NCI-H1694 (cell line): ENCODE measurements around the gene PYGL.
"Not testable (repeated sequence)": the region's sequence is repeated elsewhere in the genome, so short reads cannot be mapped to it uniquely, and the experiment has no call there.

Source experiments
- DNase-seq: peaks from one replicate; lab custom pipeline; 2025; lab: John Stamatoyannopoulos, UW

The PYGL gene

DNA sequence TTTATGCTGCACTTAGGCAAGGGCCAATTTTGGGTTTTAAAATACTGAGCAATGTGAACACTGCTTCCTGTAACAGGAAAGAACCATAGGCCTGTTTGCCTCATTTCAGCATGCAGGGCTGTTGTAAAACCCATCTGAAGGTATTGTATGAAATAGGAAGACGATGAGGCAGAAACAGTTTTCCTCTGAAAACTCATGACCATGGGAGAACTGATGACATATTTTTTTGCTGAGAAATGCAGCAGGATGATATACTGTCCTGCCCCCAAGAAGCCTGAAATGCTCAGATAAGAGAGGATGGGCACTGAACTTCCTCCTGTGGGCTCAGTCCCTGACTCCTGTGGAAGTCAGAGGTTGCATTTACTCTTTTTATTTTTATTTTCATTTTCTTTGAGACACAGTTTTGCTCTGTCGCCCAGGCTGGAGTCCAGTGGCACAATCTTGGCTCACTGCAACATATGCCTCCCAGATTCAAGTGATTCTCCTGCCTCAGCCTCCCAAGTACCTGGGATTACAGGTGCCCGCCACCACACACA, 17.4 kb downstream of the PYGL start:
- DNase-seq: no peak

DNA sequence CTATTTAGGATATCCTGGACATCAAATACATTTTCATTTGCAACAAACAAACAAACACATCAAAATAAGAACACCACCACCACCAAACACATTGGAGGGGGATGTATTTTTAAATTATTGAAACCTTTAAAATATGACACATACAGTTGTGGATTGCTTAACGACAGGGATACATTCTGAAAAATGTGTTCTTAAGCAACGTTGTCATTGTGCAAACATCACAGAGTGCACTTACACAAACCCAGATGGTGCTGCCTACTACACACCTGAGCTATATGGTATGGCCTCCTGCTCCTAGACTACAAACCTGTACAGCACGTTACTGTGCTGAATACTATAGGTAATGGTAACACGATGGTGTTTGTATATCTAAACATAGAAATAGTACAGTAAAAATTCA, 19.4 kb downstream of the PYGL start:
- no peak for DNase-seq

DNA sequence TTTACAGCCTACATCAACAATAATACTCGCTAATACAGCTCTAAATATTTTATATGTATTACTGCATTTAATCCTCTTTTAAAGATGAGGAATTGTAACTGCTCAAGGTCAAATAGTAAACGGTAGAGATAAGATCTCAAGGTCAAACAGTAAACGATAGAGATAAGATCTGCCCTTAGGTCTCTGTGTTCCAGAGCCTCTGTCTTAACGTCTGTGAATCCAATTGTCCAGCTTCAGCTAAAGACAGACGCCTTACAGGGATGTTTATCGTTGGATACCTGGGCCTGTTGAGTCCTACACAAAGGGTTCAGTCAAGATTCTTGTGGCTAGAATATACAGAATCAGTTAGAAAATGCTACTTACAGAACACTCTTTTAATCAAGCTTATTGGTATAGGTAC, 20.0 kb downstream of the PYGL start:
- DNase-seq: no peak

DNA sequence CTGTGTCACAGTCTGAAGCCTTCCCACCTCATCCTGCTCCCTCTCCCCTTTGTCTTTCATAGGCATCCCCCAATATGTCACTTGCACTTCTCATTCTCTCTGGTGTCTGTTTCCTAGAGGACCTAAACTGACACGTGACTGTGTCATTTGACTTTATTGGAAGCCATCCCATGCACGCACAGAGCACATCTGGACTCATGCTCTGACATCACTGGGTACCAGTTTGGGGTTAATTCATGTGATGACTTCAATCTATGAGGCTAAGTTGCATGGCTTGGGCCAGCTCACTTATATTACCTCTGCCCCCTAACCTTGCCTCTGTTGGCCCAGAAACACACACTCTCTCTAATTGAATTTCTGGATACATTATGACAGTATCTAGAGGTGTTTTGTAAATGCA, 21.5 kb downstream of the PYGL start:
- DNase-seq: no peak

DNA sequence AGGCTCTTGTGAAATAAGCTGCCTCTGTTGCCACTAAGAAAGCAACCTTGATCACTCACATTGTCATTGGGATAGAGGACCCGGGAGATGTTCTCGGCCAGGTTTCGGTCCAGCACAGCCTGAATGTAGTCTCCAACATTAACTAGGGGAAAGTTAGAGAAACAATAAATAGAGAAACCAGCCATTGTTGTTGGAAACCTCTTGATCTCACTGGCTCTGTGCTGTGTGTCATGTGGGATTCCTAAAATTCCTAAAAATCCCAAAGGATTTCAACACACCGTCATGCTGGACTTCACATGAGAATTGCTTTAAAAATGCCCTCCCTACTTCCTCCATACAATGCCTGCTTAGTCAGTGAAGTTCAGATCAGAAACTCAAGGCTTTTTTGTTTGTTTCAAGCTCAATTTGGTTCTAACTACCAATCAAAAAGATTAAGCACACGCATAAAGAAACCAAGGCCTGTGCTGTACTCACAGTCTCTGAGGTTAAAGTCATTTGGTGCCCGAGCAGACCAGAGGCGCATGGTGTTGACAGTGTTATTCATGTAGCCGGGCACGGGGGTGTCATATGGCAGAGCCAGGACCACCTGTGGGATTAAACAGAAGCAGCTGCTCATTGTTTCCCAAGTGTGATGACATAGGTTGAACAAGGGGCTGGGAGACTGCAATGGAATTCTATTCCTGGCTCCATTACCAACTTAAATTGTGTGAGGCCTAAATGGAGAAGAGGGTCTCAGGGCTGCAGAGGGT, 23.6 kb downstream of the PYGL start:
- DNase-seq: peak; percentile 9

DNA sequence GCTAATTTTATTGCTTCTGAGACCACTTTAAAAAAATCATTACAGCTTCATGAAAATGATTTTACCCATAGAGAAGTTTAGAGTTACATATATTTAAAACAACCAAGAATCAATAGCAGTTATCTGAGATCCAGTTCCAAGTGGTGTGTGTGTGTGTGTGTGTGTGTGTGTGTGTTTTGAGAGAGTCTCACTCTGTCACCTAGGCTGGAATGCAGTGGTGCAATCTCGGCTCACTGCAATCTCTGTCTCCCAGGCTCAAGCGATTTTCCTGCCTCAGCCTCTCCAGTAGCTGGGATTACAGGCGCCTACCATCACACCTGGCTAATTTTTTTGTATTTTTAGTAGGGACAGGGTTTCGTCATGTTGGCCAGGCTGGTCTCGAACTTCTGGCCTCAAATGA, 24.8 kb downstream of the PYGL start:
- DNase-seq: not testable (repeated sequence)

DNA sequence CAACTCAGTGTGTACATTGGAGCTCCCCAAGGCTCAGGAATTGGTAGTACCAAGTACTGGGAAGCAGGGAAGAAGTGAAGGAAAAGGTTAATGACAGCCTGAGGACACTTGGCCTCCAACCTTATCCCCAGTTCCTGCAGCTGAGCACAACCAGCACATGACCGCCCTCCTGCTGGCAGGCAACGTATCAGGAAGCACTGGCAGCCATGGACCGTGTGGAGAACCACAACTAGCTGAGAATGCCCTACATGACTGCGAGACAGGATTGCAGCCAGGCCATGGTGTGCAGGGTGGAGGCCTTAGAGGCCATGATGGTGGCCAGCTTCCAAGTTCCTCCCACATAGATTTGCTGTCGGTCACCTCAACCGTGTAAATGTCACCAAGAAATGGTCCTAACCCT, 26.8 kb downstream of the PYGL start:
- DNase-seq: no peak

DNA sequence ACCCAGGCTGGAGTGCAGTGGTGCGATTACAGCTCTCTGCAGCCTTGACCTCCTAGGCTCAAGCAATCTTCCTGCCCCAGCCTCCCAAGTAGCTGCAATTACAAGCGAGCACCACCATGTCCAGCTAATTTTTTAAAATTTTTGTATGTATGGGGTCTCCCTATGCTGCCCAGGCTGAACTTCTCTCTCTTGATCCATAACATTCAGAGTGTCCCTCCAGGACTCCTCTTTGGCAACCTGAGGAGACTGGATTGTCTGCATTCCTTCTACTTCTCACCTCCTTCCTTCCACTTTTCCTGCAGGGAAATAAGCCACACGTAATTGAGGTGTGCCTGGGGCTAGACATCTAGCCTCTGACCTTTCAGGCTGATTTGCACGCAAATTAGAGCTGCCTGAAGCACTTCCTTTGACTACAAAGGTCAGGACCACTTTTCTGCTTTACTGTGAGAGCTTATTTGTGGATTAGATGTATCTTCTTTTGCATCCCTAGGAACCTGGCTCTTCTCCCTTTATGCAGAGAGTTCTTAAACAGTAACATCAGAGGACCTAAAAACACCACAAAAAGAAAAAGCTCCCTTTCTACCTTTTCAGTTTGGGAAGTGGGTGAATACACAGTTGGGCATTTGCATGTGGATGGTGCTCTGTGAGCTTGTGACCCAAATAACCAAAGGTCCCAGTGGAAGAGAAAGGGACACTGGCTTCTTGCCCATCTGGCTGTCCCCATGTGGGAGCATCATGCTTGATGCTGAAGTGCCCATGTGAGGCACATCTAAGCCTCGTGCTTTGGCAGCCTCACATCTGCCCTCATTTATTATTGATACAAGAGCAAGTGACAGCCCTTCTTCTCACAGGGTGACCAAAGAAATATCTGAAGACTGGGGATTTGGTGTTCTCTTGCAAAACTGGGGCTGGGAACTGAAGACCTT, 33.5 kb downstream of the PYGL start:
- no peak for DNase-seq

DNA sequence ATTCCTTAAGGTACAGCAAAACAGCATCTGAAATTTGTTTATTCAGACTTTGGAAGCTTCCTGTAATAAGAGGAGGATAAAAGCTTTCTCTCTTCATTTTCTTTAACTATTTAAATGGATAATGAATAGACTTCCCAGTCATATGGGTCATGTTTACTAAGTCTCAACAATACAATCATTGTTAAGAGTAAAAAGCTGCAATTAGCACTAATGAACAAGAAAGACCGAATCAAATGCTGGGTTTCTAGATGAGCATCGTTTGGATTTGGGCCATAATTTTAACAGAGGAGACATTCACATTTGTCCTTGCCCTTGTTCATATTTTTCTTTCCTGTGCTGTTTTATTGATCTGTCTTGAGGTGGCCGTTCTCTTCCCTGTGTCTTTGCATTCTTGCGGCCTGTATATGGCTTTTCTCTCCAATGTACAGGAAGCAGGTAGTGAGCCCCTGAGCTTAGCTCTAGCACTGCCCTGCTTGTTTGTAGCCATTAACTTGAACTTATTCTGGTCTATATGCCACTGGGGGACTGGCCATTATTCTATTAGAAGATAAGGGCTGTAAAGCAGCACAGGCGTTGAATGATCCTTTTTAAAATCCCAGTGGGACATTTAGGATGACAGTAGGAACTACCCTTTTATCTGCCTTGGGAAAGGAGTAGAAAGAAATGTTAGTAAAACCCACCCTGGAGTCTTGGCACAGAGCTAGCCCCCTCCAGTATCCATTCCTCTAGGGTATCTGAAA, 37.8 kb downstream of the PYGL start:
- no peak for DNase-seq

DNA sequence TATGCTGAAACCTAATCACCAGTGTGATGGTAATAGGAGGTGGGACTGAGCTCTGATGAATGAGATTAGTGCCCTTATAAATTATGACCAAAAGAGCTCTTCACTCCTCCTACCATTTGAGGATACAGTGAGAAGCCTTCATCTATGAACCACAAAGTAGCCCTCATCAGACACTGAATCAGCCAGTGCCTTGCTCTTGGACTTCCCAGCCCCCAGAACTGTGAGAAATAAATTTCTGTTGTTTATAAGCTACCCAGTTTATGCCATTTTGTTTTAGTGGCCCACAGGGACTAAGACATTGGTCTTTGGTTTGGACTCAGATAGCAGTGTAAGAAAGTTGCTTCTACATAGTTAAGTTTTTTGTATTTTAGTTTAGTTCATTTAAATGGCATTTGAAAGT, 39.6 kb downstream of the PYGL start:
- DNase-seq: no peak

DNA sequence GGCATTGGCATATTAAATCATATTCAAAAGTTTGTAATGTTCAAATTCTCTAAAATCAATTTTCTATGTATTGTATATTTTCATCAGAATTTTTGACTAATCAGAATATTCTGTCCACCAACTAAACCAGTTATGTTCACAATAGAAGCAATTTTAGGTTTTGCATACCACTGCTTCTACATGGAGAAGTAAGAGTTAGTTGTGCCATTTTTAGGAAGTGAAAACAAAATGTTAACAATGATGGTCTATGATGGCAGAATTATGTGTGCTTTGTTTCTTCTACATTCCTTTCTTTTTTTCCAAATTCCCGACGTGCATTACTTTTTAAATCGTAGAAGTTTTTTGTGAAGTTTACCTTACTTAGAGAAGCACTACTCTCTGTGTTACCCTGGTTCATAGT, 42.9 kb downstream of the PYGL start:
- DNase-seq: no peak

DNA sequence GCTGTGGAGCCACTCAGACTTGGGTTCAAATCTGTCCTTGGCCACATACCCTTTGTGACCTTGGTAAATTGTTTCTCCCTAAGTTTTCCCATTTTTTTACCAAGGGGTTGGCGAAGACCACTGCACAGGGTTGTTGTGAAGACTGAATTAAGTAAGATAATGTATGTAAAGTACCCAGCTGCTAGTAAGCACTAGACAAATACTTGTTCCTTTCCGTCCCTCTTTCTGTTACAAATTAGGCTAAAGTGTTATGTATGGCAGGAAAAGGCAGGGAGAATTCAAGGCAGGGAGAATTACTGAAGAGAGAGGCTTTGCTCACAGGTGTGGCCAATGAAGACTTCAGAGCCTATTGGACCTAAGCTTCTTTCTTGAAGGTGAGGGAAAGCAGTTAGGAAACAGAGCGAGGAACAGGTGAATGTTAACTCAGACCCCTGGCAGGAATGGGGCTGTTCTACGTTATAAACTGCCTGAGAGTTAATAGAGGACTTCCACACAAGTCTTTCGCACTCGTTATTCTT, 46.6 kb downstream of the PYGL start:
- DNase-seq: no peak

DNA sequence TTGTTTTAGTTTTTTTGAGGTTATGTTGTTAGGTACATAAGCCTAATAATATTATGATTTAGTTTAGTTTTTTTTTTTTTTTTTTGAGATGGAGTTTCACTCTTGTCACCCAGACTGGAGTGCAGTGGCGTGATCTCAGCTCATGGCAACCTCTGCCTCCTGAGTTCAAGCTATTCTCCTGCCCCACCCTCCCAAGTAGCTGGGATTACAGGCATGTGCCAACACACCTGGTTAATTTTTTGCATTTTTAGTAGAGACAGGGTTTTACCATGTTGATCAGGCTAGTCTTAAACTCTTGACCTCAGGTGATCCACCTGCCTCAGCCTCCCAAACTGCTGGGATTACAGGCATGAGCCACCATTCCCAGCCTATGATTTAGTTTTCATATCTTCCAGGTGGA, 47.3 kb downstream of the PYGL start:
- not testable (repeated sequence) for DNase-seq

DNA sequence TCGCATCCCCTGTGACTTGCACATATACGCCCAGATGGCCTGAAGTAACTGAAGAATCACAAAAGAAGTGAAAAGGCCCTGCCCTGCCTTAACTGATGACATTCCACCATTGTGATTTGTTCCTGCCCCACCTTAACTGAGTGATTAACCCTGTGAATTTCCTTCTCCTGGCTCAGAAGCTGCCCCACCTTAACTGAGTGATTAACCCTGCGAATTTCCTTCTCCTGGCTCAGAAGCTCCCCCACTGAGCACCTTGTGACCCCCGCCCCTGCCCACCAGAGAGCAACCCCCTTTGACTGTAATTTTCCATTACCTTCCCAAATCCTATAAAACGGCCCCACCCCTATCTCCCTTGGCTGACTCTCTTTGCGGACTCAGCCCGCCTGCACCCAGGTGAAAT, 47.9 kb downstream of the PYGL start:
- DNase-seq: not testable (repeated sequence)

DNA sequence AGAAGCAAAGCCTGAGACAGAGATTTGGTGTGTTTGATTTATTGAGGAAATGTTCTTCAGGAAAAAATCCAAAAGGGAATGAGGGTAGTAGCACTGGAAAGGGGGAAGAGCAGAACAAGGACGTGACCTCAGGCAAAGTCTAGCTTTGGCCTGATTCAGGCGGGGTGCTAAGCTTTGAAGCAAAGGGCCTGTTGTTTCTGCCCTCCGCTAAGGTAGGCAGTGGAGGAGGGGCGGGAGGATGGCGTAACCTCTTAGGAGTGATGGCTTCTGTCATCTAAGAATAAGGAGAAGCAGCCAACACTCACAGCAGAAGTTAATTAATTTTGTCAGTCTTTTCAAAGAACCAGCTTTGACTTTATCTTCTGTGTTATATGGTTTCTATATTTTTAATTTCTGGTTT, 52.0 kb downstream of the PYGL start:
- DNase-seq: no peak

DNA sequence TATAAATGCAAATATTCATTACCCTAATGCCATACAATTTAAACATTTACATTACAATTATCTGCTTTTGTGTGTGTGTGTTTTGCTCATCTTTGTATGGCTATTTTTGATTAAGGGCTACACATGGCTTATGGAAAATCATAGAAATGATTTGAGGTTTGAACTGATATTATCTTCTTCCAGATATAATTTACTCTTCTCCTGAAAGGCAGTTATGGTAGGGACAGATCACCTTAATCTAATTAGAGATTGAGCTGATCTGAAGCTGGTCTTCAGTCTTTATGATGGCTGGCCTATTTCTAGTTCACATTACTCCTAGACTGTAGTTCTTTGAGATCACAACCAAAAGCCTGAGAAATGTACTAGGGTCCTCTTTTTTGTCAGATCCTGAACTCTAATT, 56.8 kb downstream of the PYGL start:
- DNase-seq: no peak

DNA sequence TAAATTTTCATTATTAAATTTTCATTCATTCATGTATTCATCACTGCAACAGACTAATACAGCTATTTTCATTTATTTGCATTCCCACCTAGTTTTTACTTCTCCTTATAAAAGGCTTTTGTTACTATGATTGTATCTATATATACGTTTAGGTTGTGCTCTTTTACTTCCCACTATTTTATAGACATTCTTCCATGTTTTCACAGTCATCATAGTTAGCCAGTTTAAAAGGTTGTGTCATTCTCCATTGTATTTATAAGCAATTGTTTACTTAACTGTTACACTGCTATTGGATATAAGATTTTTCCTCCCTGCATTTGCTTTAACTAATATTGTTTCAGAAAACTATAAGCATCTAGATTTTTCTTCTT, 60.5 kb downstream of the PYGL start:
- no peak for DNase-seq

DNA sequence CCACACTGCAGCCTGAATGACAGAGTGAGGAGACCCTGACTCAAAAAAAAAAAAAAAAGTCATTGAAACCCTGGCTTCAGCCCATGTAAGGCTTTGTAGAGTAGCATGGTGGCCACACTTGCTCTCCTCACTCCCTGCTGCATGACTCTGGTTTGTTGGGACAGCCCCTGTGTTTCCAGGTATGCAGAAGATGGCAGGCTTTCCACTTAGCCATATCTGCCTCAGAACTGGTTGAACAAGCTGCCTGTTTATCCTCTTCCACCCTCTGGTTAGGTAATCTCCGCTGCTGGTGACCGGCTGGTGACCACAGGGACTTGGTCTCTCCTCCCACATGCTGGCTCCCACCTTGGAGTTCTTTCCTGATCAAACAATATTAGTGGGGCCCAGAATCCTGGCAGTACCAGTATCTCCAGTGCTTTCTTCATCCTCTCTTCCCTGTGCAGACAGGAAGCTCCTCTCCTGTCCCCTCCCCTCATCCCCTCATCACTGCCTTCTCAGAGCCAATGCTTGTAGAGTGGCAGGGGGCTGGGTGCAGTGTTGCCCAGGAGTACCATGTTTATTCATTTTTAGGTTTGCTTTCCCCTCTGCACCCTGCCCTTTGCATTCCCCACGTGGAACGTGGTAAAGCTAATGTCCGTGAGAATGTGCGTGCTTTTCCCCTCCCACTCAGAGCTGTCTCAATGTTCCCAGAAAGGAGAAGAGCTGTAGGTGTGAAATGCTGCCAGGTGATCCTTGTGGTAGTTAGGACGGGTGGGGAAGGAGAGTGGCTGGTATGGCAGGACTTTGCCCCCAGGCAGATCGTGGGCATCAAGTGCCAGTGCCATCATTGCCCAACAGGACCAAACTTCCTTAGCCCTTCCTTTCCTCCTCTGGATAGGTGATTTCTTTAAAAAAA, 61.1 kb downstream of the PYGL start:
- no peak for DNase-seq

DNA sequence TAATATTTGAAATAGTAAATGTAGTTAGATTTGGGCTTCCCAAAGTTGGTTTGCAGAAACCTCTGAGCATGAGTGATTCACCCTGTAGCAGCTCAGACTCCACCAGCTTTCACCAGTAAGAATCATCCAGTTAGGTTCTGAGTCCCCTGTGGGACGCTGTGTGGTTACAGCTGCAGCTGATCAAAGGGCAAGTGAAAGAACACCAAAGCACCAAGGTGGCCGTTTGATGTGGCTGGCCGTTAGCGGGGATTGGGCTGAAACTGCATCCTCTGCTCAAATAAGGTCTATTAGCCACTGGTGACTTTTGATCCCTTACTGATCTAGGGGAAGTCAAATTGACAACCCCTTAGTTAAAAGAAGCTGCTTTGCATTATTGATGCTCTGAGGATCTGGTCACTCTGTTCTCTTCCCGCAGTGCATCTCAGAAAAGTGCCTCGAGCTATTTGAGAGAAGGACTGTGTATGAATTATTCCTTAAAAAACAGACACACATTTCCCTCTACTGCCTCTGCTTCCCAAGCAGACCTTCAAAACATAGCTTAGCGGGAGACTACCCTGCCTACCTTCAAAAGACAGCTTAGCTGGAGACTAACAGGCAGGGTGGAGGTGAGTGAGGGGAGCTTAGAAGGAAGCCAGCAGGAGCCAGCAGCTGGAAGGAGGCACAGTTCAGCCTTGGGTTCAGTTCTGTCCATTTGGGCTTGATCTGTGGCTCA, 68.8 kb downstream of the PYGL start:
- DNase-seq: no peak

DNA sequence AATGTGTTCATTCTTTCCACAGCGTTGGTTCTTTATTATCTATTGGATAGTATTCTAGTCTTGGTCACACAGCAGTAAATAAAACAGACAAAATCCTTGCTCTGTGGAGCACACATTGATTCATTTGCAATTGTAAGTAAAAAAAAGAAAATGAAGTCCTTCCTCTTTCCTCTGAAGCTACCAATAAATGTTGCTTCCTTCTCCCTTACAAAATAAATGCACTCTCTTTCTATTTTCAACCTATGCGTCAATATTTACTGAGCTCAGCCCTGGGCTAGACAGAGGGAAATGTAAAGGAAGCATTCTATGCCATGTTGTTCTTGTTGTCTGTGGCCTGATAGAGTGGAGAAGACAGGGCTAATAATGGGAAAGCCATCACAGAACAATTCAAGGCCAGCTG, 69.5 kb downstream of the PYGL start:
- no peak for DNase-seq
